C4-2B (cell line): ENCODE data around the gene PARS2.

Experiments
- H3K27ac ChIP-seq: fragments of 450-650 bp; 2 replicates; pipeline ENCODE4 v1.5.1; 2017
- ZFX ChIP-seq: fragments of 450-650 bp; IDR thresholded peaks from 2 replicates; pipeline ENCODE4 v1.6.1; 2017
- TF ChIP-seq, protein P1 (sequence below): fragments of 450-650 bp; conservative IDR thresholded peaks from 2 replicates; pipeline ENCODE4 v1.5.1; 2017; ENCODE audit warnings: mild to moderate bottlenecking

PARS2 gene

DNA sequence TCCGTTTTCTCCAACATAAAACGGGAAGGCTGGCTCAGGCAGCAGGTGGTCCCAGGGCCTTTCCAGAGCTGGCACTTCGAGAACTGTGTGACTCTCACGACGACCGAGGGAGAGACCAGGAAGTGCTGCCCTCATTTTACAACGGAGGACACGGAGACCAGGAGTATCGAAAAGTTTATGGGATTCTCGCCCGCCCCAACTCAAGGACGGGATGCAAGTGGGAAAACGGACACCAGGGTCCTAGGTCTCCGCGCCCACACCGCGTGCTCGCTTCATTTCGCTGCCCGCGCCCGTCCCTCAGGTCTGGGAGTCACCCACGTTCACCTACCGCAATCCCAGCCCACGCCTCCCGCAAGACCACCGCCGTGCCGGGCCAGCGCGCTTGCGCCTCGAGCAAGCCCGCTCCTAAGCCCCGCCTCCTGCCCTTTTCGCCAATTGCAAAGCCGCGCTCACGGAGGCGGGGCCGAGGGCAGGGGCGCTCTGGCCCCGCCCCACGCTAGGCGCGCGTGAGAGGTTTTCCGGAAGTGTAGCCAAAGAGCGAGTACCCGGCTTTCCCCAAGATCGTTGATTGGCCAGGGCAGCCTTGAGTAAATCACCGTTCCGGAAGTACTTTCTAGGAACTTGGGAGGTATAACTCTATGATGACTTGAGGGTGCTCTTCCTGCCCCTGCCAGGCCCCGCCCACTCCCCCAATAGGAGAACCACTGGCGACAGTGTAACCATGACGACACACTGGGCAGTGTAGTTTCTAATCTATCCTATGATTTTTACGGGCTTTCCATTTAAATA lies at the start of gene PARS2:
Gene PARS2, minus strand, starts transcription at position 391 of the 789 bp plus-strand sequence. CDS start 5,362 bp downstream, outside the sequence.
- H3K27ac ChIP-seq = peak within 1 kb of the TSS; percentile 88
- TF ChIP-seq, protein P1, sequence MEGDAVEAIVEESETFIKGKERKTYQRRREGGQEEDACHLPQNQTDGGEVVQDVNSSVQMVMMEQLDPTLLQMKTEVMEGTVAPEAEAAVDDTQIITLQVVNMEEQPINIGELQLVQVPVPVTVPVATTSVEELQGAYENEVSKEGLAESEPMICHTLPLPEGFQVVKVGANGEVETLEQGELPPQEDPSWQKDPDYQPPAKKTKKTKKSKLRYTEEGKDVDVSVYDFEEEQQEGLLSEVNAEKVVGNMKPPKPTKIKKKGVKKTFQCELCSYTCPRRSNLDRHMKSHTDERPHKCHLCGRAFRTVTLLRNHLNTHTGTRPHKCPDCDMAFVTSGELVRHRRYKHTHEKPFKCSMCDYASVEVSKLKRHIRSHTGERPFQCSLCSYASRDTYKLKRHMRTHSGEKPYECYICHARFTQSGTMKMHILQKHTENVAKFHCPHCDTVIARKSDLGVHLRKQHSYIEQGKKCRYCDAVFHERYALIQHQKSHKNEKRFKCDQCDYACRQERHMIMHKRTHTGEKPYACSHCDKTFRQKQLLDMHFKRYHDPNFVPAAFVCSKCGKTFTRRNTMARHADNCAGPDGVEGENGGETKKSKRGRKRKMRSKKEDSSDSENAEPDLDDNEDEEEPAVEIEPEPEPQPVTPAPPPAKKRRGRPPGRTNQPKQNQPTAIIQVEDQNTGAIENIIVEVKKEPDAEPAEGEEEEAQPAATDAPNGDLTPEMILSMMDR = no peak
- TF ChIP-seq ZFX = peak; percentile 22; the same call in 1 of the 2 replicates

DNA sequence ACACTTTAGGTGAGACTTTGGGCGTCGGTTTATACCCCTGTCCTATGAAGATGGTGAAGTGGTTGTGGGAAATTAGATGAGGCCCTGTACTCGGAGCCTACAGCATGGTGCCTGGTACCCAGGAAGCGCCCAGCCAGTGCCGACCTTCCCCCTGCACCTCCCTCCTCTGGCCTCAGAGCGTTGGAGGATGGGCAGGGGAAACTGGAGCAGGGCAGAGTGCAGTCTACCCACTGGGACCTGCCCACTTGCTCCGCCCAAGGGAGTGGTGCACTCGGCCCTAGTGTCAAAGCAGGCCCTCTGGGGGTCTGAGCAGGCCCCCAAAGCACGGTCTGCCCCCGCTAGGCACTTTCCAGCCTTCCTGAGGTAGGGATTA lies 49.8 kb upstream of the PARS2 start:
- TF ChIP-seq, protein P1 = no peak
- TF ChIP-seq ZFX = no peak
- no peak overlapping the region for H3K27ac ChIP-seq

DNA sequence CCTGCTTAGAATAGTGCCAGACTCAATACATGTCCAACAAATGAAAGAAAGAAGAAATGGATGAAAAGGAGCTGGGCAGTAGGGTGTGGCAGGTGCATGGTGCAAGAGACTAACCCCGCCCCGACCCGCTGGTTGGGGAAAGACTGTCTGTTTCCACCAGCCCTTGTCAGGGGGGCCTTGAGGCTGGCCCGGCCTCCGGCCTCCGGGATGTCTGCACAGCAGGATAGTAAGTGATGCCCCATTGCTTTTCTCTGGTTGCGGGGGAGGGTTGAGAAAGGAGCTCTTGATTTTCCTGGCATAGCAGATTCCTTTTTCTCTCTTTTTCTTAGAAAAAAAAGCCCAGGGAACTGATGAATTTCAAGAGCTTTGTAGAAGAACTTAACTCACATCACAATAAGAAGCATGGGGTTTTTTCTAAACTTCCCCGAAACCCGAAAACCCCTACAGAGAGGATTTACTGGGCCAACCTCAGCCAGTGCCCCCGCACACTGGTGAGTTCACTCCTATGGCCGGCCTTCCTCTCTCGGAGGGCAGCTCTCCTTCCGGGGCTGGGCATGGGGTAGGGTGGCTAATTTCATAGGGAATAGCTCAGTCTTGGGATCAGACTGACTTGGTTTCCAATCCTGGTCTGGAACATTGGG lies 49.3 kb upstream of the PARS2 start:
- no peak overlapping the region for H3K27ac ChIP-seq
- TF ChIP-seq ZFX = no peak
- TF ChIP-seq, protein P1 = no peak

DNA sequence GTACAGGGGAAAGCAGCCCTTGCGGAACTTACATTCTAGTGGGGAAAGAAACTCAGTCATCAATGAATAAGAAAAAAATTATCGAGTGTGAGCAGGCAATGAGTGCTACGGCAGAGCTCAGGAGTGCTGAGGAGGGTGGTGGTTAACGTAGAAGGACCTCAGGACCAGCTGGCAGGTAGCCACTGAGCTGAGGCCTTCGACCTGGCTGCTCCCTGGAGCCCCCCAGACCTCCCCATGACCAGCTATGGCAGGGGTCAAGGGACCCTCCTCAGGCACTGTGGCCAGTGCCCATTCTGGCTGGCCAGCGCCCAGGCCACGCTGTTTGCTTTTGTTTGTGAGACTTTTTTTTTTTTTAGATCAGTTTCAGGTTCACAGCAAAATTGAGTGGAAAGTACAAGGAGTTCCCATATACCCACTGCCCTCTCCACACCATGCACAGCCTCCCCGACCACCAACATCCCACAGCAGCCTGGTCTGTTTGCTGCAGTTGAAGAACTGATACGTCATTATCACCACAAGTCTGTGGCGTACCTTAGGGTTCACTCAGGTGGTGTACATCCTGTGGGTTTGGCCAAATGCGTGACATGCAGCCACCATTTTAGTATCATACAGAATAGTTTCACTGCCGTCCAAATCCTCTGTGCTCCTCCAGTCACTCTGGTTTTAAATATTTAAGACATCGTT lies 48.6 kb upstream of the PARS2 start:
- TF ChIP-seq, protein P1 = no peak
- no peak for TF ChIP-seq ZFX
- H3K27ac ChIP-seq = no peak overlapping the region

DNA sequence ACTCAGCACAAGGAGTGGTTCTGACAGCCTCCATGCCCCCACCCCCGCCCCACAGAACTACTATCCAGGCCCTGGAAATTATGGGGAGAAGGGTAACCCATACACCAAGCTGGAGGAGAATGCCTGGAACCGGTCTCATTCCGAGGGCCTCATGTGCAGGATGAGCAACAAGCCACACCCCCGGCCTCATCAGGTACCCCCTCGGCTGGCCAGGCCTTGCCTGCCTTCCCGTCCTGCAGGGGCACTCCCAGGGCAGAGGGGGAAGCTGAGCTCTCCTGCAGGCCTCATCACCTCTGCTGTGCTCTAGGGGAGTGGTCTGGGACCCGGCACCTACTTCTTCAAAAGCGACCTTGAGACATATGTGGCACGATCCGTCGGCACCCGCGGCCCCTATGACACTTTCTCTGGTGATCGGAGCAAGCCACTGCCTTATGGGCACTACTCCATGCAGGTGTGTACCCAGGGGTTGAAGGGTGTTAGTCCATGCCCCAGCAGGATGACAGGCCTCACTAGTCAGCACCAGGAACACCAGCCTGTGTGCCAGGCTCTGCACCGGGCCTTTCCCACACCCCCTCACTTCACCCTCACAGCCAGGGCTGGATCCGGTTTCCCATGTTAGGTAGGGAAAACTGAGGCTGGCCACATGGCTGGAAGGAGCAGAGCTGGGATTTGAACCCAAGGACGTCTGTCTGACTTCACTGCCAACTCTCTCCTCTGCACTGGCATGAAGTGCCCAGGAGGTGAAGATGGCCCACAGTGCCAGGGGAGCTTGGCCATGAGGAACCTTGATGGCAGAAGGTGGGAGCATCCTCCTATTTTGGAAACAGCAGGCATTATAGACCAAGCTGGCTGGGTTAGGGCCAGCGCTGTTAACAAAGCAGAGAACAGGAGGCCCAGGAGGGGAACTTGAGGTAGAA lies 47.7 kb upstream of the PARS2 start:
- TF ChIP-seq, protein P1 = no peak
- no peak for TF ChIP-seq ZFX
- H3K27ac ChIP-seq = no peak overlapping the region

DNA sequence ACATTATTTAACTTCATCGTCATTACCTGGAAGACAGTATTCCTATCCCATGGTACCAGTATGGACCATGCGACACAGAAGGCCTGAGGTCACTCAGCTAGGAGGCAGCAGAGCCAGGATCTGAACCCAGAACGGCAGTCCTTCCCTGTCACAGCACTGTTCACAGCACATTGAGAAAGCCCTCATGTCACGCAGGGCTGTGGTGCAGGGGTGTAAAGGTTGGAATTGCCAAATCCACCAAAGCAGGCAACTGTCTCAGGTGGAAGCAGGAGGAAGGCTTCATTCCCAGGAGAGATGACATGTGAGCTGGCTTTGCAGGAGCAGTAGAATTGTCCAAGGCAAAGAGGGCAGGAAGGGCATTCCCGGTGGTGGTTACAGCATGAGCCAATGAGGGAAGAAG lies 46.7 kb upstream of the PARS2 start:
- H3K27ac ChIP-seq = no peak overlapping the region
- no peak for TF ChIP-seq ZFX
- TF ChIP-seq, protein P1 = no peak
